SU-DHL-6 (cell line): ENCODE data around the gene DRC3.
"Not testable (repeated sequence)": the region's sequence is repeated elsewhere in the genome, so short reads cannot be mapped to it uniquely, and the experiment has no call there.

Source experiments
- H2AFZ ChIP-seq: fragments of 200-600 bp; sonication (generic); 2 replicates; pipeline ENCODE4 v1.6.1; 2014; ENCODE audit warnings: low read depth, mild to moderate bottlenecking, moderate library complexity, mixed read lengths, antibody characterized with exemption, low read length; ENCODE audit not compliant: severe bottlenecking
- H3F3A ChIP-seq: fragments of 200-600 bp; shearing (Covaris generic); 2 replicates; pipeline ENCODE4 v1.6.0; 2016; ENCODE audit warnings: antibody characterized with exemption, mild to moderate bottlenecking; ENCODE audit not compliant: insufficient read depth
- H3K27ac ChIP-seq: fragments of 200-600 bp; sonication (generic); 2 replicates; pipeline ENCODE4 v1.5.1; 2016; ENCODE audit warnings: low read depth, mild to moderate bottlenecking, low read length, moderate library complexity, mixed read lengths
- H3K27me3 ChIP-seq: fragments of 200-600 bp; sonication (generic), shearing (Covaris generic); 2 replicates; pipeline ENCODE4 v1.6.0; 2014; ENCODE audit warnings: mild to moderate bottlenecking, low read length
- H3K36me3 ChIP-seq: fragments of 200-600 bp; sonication (generic); 2 replicates; pipeline ENCODE4 v1.6.1; 2014; ENCODE audit warnings: mild to moderate bottlenecking, low read length, mixed read lengths
- H3K4me2 ChIP-seq: fragments of 300-600, 200-600 bp; shearing (Covaris generic), sonication (generic); 2 replicates; pipeline ENCODE4 v1.6.0; 2014; ENCODE audit warnings: low read length, low read depth, mild to moderate bottlenecking; ENCODE audit not compliant: poor library complexity, severe bottlenecking
- H3K4me3 ChIP-seq: fragments of 200-600 bp; sonication (generic); 2 replicates; pipeline ENCODE4 v1.5.1; 2014; ENCODE audit warnings: antibody characterized with exemption, low read length, mild to moderate bottlenecking, mixed read lengths; ENCODE audit not compliant: insufficient read depth, poor library complexity, severe bottlenecking
- H3K79me2 ChIP-seq: fragments of 200-600 bp; sonication (generic); 2 replicates; pipeline ENCODE4 v1.6.1; 2014; ENCODE audit warnings: mild to moderate bottlenecking, low read length, moderate library complexity; ENCODE audit not compliant: insufficient read depth
- H3K9ac ChIP-seq: fragments of 200-600 bp; sonication (generic); 2 replicates; pipeline ENCODE4 v1.7.0; 2014; ENCODE audit warnings: mild to moderate bottlenecking, low read length
- H3K9me2 ChIP-seq: fragments of 200-600 bp; sonication (generic); replicated peaks from 2 replicates; pipeline ENCODE4 v1.6.1; 2014; ENCODE audit warnings: low read length; ENCODE audit not compliant: insufficient read depth
- H3K9me3 ChIP-seq: fragments of 200-600 bp; sonication (generic); 2 replicates; pipeline ENCODE4 v1.6.1; 2014; ENCODE audit warnings: low read length, mixed read lengths; ENCODE audit not compliant: insufficient read depth
- H4K20me1 ChIP-seq: fragments of 200-600 bp; sonication (generic); 2 replicates; pipeline ENCODE4 v1.6.1; 2014; ENCODE audit warnings: low read depth, mild to moderate bottlenecking, antibody characterized with exemption, low read length, moderate library complexity, mixed read lengths
- EZH2phosphoT487 ChIP-seq: fragments of 200-600 bp; sonication (generic), shearing (Covaris generic); conservative IDR thresholded peaks from 2 replicates; pipeline ENCODE4 v1.6.1; 2018; ENCODE audit warnings: mild to moderate bottlenecking, antibody characterized with exemption, low read length, moderate library complexity, mixed read lengths
- TF ChIP-seq, protein P1 (sequence below): fragments of 200-600 bp; sonication (generic); IDR thresholded peaks from one replicate; pipeline ENCODE4 v1.5.1; 2017; ENCODE audit warnings: antibody characterized with exemption, mild to moderate bottlenecking, low read length, moderate library complexity; ENCODE audit not compliant: insufficient read depth, poor library complexity, severe bottlenecking

Gene DRC3

DNA sequence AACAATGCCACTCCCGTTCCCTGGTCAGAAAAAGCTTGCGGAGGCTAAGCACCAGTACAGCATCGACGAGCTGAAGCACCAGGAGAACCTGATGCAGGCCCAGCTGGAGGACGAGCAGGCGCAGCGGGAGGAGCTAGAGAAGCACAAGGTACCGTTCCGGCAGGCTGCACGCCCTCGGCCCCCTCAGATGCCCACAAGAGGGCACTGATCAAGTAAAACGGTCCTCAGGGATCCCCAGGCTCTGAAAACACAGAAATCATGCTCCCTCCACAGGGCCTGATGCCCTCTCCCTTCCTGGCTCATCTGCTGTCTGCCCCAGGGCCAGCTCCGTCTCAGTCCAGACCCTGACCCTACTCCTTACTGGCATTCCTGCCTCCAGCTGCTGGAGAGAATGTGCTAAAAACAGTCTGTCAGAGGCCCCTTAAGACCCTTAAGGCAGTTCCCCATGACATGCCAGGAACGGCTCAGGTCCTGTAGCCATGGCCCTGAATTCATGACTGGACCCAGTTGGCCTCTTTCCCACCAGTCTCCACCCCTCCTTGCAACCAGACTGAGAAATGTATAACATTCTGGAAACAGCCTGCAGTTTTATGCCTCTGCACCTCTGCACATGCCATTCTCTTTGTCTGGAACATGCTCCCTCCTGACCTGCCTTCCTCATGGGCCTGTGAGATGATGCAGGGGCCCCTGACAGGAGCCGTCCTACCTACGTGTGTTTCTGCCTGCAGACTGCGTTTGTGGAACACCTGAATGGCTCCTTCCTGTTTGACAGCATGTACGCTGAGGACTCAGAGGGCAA, 21.8 kb downstream of the DRC3 start:
- Histone ChIP-seq H2AFZ (no peak overlapping the region), H3K4me3 (no peak overlapping the region), H3K9me2 (no peaks in the 10 kb centered on the region), H3K36me3 (no peaks in the 10 kb centered on the region), H3K79me2 (no peaks in the 10 kb centered on the region), H3K27me3 (no peaks in the 10 kb centered on the region), H3K4me2 (no peak overlapping the region), H3K9ac (no peak overlapping the region), H3K9me3 (no peaks in the 10 kb centered on the region), H3F3A (no peaks in the 10 kb centered on the region), H3K27ac (no peak overlapping the region), H4K20me1 (no peaks in the 10 kb centered on the region)
- TF ChIP-seq, protein P1, sequence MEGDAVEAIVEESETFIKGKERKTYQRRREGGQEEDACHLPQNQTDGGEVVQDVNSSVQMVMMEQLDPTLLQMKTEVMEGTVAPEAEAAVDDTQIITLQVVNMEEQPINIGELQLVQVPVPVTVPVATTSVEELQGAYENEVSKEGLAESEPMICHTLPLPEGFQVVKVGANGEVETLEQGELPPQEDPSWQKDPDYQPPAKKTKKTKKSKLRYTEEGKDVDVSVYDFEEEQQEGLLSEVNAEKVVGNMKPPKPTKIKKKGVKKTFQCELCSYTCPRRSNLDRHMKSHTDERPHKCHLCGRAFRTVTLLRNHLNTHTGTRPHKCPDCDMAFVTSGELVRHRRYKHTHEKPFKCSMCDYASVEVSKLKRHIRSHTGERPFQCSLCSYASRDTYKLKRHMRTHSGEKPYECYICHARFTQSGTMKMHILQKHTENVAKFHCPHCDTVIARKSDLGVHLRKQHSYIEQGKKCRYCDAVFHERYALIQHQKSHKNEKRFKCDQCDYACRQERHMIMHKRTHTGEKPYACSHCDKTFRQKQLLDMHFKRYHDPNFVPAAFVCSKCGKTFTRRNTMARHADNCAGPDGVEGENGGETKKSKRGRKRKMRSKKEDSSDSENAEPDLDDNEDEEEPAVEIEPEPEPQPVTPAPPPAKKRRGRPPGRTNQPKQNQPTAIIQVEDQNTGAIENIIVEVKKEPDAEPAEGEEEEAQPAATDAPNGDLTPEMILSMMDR, result no peak
- TF ChIP-seq EZH2phosphoT487, result no peak

DNA sequence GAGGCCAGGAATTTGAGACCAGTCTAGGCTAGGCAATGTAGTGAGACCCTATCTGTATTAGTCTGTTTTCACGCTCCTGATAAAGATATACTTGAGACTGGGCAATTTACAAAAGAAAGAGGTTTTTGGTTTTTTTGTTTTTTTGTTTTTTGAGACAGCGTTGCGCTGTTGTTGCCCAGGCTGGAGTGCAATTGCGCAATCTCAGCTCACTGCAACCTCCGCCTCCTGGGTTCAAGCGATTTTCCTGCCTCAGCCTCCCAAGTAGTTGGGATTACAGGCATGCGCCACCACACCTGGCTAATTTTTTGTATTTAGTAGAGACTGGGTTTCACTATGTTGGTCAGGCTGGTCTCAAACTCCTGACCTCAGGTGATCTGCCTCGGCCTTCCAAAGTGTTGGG, 23.2 kb downstream of the DRC3 start:
- H3K4me3 ChIP-seq, H3K36me3 ChIP-seq, H3K9me2 ChIP-seq, H3K27ac ChIP-seq, H4K20me1 ChIP-seq, H3K9me3 ChIP-seq, H3F3A ChIP-seq, H3K9ac ChIP-seq, H2AFZ ChIP-seq, H3K27me3 ChIP-seq, H3K79me2 ChIP-seq, H3K4me2 ChIP-seq: not testable (repeated sequence)

DNA sequence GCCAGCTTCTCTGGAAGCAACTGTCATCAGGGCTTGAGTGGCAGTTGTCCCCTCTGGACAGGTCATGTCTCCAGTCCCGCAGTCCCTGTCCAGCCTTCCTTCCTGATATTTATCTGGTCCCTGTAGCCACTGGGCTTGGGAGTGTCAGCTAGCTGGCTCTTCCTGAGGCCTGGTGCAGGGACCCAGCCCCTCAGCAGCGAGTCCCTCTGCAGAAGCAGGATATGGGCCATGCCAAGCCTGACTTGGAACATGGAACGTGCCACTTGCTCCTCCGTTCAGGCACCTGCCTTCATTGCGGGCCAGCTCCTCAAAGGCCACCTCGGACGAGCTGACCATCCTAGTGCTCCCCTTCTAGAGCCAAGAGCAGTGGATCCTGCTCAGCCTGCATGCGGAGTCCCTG, 26.3 kb downstream of the DRC3 start:
- H3K27ac ChIP-seq, result no peak overlapping the region
- H3K9me2 ChIP-seq, result no peaks in the 10 kb centered on the region
- H3K27me3 ChIP-seq, result no peaks in the 10 kb centered on the region
- H3K36me3 ChIP-seq, result no peaks in the 10 kb centered on the region
- H4K20me1 ChIP-seq, result no peaks in the 10 kb centered on the region
- no peaks in the 10 kb centered on the region for H3K79me2 ChIP-seq
- no peak overlapping the region for H3K4me3 ChIP-seq
- no peaks in the 10 kb centered on the region for H3K9me3 ChIP-seq
- no peak overlapping the region for H2AFZ ChIP-seq
- TF ChIP-seq, protein P1, result no peak
- TF ChIP-seq EZH2phosphoT487, result no peak
- no peaks in the 10 kb centered on the region for H3F3A ChIP-seq
- no peak overlapping the region for H3K4me2 ChIP-seq
- no peak overlapping the region for H3K9ac ChIP-seq

DNA sequence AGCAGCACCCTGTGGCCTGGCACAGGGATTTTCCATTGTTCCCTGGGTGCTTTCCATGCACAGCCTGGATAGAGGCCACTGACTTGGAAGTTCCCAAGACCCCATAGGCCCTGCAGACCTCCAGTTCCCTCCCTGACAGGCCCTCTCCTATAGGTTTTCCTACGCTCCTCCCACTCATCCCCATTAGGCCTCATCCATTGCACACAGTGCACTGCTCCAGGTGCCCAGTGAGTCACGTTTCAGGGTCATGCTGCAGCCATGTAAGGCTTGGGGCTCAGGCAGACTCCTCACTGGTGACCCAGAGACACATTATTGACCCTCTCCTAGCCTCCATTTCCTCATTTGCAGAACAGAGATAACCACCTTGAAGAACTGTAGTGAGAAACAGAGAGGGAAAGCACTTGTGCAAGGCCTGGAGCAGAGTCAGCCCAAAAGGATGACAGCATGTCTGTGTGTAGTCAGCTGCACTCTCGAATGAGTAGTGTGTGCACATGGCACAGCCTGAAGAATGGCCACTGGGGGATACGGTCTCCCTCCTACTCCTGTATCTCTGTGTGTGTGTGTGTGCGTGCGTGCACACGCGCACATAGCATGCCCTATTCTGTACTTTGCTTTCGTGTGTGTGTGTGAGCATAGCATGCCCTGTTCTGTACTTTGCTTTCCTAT, 26.8 kb downstream of the DRC3 start:
- Histone ChIP-seq H4K20me1 (no peaks in the 10 kb centered on the region), H2AFZ (no peak overlapping the region), H3K36me3 (no peaks in the 10 kb centered on the region), H3K9me2 (no peaks in the 10 kb centered on the region), H3K27me3 (no peaks in the 10 kb centered on the region), H3K79me2 (no peaks in the 10 kb centered on the region), H3K4me2 (no peak overlapping the region), H3F3A (no peaks in the 10 kb centered on the region), H3K27ac (no peak overlapping the region), H3K9ac (no peak overlapping the region), H3K9me3 (no peaks in the 10 kb centered on the region), H3K4me3 (no peak overlapping the region)
- no peak for TF ChIP-seq EZH2phosphoT487
- TF ChIP-seq, protein P1, result no peak
